ENCODE measurements around the gene CTAGE9.

CTAGE9 gene

DNA sequence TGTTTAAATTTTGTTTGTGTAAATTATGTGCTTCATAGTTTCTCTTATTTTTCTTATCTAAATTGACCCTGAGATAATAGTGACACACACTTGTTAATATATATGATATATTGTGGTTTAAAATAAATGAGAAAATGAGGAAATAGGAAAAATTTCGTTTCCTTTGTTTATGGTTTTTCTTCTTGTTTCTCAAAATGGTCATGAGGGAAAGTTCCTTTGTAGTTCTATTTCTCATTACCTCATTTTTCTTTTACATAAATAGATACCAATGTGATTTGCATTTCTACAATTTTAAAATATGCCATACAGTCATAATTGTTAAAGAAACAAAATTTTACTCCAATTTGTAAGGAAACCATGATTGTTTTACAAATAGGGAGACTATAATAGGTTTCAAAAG, 18.8 kb downstream of the CTAGE9 start:
- DNase-seq (ENCODE audit: extremely low spot score), result no peak
- ChIA-PET POLR2A (no interaction called here), CTCF (no interaction called here)
- TF ChIP-seq, protein P1, sequence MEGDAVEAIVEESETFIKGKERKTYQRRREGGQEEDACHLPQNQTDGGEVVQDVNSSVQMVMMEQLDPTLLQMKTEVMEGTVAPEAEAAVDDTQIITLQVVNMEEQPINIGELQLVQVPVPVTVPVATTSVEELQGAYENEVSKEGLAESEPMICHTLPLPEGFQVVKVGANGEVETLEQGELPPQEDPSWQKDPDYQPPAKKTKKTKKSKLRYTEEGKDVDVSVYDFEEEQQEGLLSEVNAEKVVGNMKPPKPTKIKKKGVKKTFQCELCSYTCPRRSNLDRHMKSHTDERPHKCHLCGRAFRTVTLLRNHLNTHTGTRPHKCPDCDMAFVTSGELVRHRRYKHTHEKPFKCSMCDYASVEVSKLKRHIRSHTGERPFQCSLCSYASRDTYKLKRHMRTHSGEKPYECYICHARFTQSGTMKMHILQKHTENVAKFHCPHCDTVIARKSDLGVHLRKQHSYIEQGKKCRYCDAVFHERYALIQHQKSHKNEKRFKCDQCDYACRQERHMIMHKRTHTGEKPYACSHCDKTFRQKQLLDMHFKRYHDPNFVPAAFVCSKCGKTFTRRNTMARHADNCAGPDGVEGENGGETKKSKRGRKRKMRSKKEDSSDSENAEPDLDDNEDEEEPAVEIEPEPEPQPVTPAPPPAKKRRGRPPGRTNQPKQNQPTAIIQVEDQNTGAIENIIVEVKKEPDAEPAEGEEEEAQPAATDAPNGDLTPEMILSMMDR (IDR thresholded peaks at IDR 0.05; ENCODE audit: control extremely low read depth, extremely low read depth, low read depth, missing control alignments), result no peak

DNA sequence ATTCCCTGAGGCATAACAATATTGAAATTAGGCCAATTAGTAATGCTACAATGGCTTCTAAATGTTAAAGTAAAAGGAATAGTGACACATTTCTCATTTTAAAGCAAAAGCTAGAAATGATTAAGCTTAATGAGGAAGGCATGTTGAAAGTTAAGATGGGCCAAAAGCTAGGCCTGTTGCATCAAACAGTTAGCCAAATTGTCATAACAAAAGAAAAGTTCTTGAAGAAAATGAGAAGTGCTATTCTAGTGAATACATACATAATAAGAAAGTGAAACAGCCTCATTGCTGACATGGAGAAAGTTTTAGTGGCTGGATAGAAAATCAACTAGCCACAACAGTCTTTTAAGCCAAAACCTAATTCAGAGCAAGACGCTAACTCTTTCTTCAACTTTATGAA, 22.5 kb downstream of the CTAGE9 start:
- ChIA-PET POLR2A (no interaction called here), CTCF (interaction anchor here (1.3 to 1.6 kb wide), 3 partner anchors 8 to 60 kb away, joined by 3 to 7 read pairs (median 5); partner anchors contain the start of gene MED23)
- TF ChIP-seq, protein P1 (IDR thresholded peaks at IDR 0.05; ENCODE audit: control extremely low read depth, extremely low read depth, low read depth, missing control alignments), result no peak
- no peak for DNase-seq (ENCODE audit: extremely low spot score)

DNA sequence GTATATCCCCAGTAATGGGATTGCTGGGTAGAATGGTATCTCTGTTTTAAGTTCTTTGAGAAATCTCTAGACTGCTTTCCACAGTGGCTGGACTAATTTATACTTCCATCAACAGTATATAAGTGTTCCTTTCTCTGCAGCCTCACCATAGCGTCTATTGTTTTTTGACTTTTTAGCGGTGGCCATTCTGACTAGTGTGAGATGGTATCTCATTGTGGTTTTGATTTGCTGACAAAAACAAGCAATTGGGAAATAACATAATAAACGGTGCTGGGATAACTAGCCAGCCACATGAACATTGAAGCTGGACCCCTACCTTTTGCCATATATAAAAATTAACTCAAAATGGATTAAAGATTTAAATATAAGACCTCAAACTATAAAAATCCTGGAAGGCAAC, 23.8 kb downstream of the CTAGE9 start:
- DNase-seq (ENCODE audit: extremely low spot score), result no peak
- POLR2A ChIA-PET, result no interaction called here
- TF ChIP-seq, protein P1 (IDR thresholded peaks at IDR 0.05; ENCODE audit: control extremely low read depth, extremely low read depth, low read depth, missing control alignments), result no peak
- CTCF ChIA-PET, result interaction anchor here (1.2 kb wide), 1 partner anchor 59 kb away, joined by 3 read pairs; no protein-coding TSS in a partner anchor

DNA sequence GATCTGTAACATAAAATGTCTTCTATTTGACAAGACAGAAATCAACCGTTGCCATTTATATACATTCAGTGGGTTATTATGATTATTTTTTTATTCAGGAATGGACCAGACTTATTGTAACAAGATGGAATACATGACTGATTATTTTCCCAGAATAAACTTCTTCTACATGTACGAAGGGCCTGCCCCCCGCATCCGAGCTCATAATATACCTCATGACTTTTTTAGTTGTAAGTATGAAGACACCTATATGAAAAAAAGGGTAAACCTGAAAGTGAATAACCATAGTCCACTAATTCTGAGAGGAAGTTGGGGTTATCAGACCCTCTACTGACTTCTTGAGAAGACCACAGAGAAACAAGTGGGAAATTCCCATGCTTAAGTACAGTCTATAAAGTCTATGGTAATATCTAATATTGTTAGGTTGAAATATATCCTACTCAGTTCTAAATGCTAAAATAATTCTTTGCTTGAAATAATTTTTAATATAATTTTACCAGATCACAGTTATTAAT, 25.5 kb downstream of the CTAGE9 start:
- ChIA-PET POLR2A (no interaction called here), CTCF (interaction anchor here (1.5 kb wide), 1 partner anchor 57 kb away, joined by 3 read pairs; no protein-coding TSS in a partner anchor)
- TF ChIP-seq, protein P1 (IDR thresholded peaks at IDR 0.05; ENCODE audit: control extremely low read depth, extremely low read depth, low read depth, missing control alignments), result no peak

DNA sequence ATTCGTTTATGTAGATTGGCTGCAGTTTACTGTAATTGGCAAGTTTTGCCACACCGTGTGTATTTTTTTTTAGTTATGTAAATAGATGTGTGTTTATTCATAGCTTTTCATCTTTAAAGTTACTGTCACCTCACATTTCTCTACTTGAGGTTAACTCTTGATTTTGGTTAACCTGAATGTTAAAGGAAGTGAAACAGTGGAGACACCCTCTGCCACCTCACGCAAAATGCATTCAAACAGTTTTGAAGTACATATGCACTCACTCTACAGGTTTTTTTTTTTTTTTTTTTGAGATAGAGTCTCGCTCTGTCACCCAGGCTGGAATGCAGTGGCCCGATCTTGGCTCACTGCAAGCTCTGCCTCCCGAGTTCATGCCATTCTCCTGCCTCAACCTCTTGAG, 27.3 kb downstream of the CTAGE9 start:
- DNase-seq (ENCODE audit: extremely low spot score), result no peak
- POLR2A ChIA-PET, result no interaction called here
- TF ChIP-seq, protein P1 (IDR thresholded peaks at IDR 0.05; ENCODE audit: control extremely low read depth, extremely low read depth, low read depth, missing control alignments), result no peak
- CTCF ChIA-PET, result interaction anchor here (0.6 kb wide), 1 partner anchor 55 kb away, joined by 3 read pairs; the partner anchor contains the start of gene MED23

More for the DNA sequence above, 25.5 kb downstream of the CTAGE9 start:
- no peak for DNase-seq (ENCODE audit: extremely low spot score)

DNA sequence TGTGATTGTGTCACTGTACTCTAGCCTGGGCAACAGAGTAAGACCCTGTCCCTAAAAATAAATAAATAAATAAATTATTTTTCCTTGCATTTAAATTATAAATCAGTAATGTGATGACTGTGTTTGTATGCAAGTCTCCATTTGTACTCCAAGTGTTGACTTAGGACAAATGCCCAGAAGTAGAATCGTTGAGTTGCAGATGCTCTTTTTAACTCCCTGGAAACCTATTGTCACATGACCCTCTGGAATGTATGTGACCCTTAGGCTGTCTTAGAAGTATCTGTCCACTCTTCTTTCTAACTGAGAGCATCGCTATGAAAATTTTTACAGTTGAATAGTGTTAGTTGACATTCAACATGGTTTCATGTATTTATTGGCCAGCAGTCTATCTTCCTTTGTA, 28.4 kb downstream of the CTAGE9 start:
- no peak for DNase-seq (ENCODE audit: extremely low spot score)
- ChIA-PET POLR2A (no interaction called here), CTCF (interaction anchor here (1.2 kb wide), 1 partner anchor 54 kb away, joined by 3 read pairs; the partner anchor contains the start of gene MED23)
- TF ChIP-seq, protein P1 (IDR thresholded peaks at IDR 0.05; ENCODE audit: control extremely low read depth, extremely low read depth, low read depth, missing control alignments), result no peak
